Left lung (tissue), 10 donors: ENCODE measurements around the gene GALNT17. TPM values are rescaled to one million over a fixed set of nuclear protein-coding genes. Genes with fewer than 3 reads are reported as not detected.

Experiments
- ATAC-seq: fragments of 200-7000 bp; cut with Tn5 transposase; one replicate; pipeline ENCODE4 v1.9.1; 2020; ENCODE audit warnings: moderate library complexity
- DNase-seq, 4 donors: peaks; one replicate each; pipeline ENCODE4 v3.0.0-alpha.2; 2013 to 2020
- H3K27ac ChIP-seq, 2 donors: fragments of 200-600 bp; sonication (generic) in 1 of 2; one replicate each; pipeline versions ENCODE4 v1.5.0 to v1.8.0; 2020 to 2021
- H3K27me3 ChIP-seq, 2 donors: fragments of 200-600 bp; sonication (generic) in 1 of 2; one replicate each; pipeline versions ENCODE4 v1.5.0 to v1.8.0; 2020 to 2021
- H3K36me3 ChIP-seq, 2 donors: fragments of 200-600 bp; sonication (generic) in 1 of 2; one replicate each; pipeline versions ENCODE4 v1.5.0 to v1.8.0; 2020 to 2021
- H3K4me1 ChIP-seq, 2 donors: fragments of 200-600 bp; one replicate each; pipeline ENCODE4 v1.8.0; 2021
- H3K4me3 ChIP-seq, 2 donors: fragments of 200-600 bp; sonication (generic) in 1 of 2; one replicate each; pipeline versions ENCODE4 v1.5.0 to v1.8.0; 2020 to 2021; ENCODE audit warnings: mild to moderate bottlenecking in 1 of 2
- H3K9me3 ChIP-seq, 2 donors: fragments of 200-600 bp; sonication (generic) in 1 of 2; one replicate each; pipeline versions ENCODE4 v1.5.0 to v1.8.0; 2020 to 2021
- CTCF ChIP-seq, 2 donors: fragments of 200-600 bp; sonication (generic) in 1 of 2; IDR thresholded peaks; one replicate each; pipeline versions ENCODE4 v1.5.0 to v1.8.0; 2021; ENCODE audit warnings: antibody characterized with exemption in 2 of 2
- intact Hi-C, 2 donors: fragments of 100-400 bp; cut with DNase I; formaldehyde crosslinking; loops; one replicate each; pipeline versions ENCODE4 v1.11.2 to v1.14.2; 2022
- polyA plus RNA-seq, 6 donors: library from polyadenylated mRNA; unstranded; fragments of 120-200 nt; gene quantifications; one replicate each; pipeline ENCODE4 v1.2.1, GENCODE V29; 2013; ENCODE audit not compliant: insufficient read length in 6 of 6
- total RNA-seq, 2 donors: library from RNA; stranded (reverse); fragmentation: NEBNext Ultra II Directional; extraction: Animal tissue kit (Norgen Biotek cat#: 25700); gene quantifications; one replicate each; pipeline ENCODE4 v1.2.1, GENCODE V29; 2021
- donor health status: DM: no; HTN: yes; CAD: no.
- donor health status: DM: no; HTN: no; CAD: no.

GALNT17 gene
- total and polyA plus RNA-seq, 8 donors, result 2.4 to 19.1 (median 9.7) TPM

- ATAC-seq (peak; percentile 18), DNase-seq (peak in 2 of 4 donors; percentile 28 to 36)
- no peak overlapping the region for H3K27ac ChIP-seq
These were observed 217.1 kb downstream of the GALNT17 start for GRCh38 chr7:71348821-71349681.

GRCh38 chr7:71349682-71350481 is 217.9 kb downstream of the GALNT17 start:
- intact Hi-C loops, result no loop called here
- peak; percentile 68 for ATAC-seq
- no peaks in the 10 kb centered on the region for H3K36me3 ChIP-seq

More at GRCh38 chr7:71348821-71349681, 217.1 kb downstream of the GALNT17 start:
- H3K27me3 ChIP-seq, result no peaks in the 10 kb centered on the region
- no peak overlapping the region for H3K4me3 ChIP-seq
- no peak for TF ChIP-seq CTCF (IDR thresholded peaks at IDR 0.05)
- no peaks in the 10 kb centered on the region for H3K4me1 ChIP-seq
- H3K9me3 ChIP-seq, result peaks cover 0 to 17% of the 10 kb centered on the region in 2 donors
- intact Hi-C loops, result no loop called here
- H3K36me3 ChIP-seq, result no peaks in the 10 kb centered on the region

GRCh38 chr7:71350680-71351079 is 218.7 kb downstream of the GALNT17 start:
- H3K4me3 ChIP-seq, result no peak overlapping the region
- DNase-seq, result no peak
- no peak for ATAC-seq
- intact Hi-C loops, result no loop called here
- H3K36me3 ChIP-seq, result no peaks in the 10 kb centered on the region
- no peaks in the 10 kb centered on the region for H3K4me1 ChIP-seq
- TF ChIP-seq CTCF (IDR thresholded peaks at IDR 0.05), result no peak
- H3K27ac ChIP-seq, result no peak overlapping the region
- H3K27me3 ChIP-seq, result no peaks in the 10 kb centered on the region
- H3K9me3 ChIP-seq, result peaks cover 0 to 9% of the 10 kb centered on the region in 2 donors

More at GRCh38 chr7:71349682-71350481, 217.9 kb downstream of the GALNT17 start:
- Histone ChIP-seq H3K9me3 (peaks cover 0 to 10% of the 10 kb centered on the region in 2 donors), H3K27ac (no peak overlapping the region), H3K4me3 (no peak overlapping the region), H3K27me3 (no peaks in the 10 kb centered on the region), H3K4me1 (no peaks in the 10 kb centered on the region)
- TF ChIP-seq CTCF (IDR thresholded peaks at IDR 0.05), result no peak
- DNase-seq, result peak in 1 of 4 donors; percentile 37

GRCh38 chr7:71354716-71355115 is 222.8 kb downstream of the GALNT17 start:
- Histone ChIP-seq H3K36me3 (no peaks in the 10 kb centered on the region), H3K4me3 (no peak overlapping the region), H3K27ac (no peak overlapping the region), H3K9me3 (peaks cover 0 to 36% of the 10 kb centered on the region in 2 donors), H3K4me1 (no peaks in the 10 kb centered on the region), H3K27me3 (no peaks in the 10 kb centered on the region)
- no peak for TF ChIP-seq CTCF (IDR thresholded peaks at IDR 0.05)
- intact Hi-C loops, result no loop called here
- DNase-seq (no peak), ATAC-seq (no peak)
